ENCODE measurements around the gene EBF3.

Gene EBF3

DNA sequence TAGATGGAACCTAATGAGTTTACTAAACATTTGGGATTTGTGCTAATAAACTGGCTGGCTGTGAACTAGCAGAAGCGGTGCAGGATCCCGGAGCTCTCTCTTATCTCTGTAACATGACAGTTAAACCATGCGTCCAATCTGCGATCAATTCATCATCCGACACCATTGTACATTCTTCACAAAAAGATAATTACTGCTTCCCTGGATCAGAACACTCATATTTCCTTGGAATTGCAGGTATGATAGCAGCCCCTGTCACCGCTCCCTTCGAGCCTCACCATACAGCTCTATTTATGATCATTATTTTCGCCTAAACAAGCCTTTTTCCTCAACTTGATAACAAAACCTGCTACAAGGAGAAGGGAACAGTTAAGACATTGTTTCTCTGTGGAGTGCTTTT lies 18.5 kb downstream of the EBF3 start:
- in situ Hi-C loops (cut with MboI; ENCODE audit: low sequenced_read_pairs) = no loop called here

DNA sequence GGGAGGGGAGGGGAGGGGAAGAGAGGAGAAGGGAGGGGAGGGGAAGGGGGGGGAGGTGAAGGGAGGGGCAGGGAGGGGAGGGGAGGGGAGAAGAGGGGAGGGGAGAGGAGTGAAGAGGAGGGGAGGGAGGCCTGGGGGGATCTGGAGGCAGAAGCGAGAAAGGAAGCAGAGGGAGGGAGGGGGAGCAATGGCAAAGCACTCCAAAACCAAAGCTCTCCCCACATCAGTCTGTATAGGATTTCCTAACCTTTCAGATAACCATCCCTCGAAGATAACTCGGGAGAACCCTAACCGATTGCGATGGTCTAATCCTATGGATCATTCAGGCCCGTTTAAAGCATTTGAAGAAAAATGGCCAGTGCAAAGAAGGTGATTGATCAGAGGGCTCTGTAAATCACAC lies 19.0 kb downstream of the EBF3 start:
- in situ Hi-C loops (cut with MboI; ENCODE audit: low sequenced_read_pairs) = no loop called here

DNA sequence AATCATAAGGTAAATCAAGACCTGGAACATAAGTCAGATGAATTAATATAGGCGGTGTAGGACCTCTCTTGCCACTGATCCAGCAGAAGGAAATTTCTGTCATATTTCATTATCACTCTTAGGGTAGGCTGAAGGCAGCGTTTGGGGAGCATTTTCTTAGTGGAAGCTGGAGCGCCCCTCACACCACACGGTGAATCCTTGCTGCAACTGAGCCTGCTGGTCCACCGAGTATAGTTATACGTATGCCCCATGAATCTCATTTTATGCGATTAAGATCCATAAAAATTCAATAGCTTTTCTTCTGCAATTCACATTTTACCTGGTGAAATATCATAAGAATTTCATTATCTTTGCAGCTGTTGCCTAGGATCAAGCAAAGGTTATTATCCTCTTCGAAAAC lies 19.6 kb downstream of the EBF3 start:
- in situ Hi-C loops (cut with MboI; ENCODE audit: low sequenced_read_pairs) = no loop called here

DNA sequence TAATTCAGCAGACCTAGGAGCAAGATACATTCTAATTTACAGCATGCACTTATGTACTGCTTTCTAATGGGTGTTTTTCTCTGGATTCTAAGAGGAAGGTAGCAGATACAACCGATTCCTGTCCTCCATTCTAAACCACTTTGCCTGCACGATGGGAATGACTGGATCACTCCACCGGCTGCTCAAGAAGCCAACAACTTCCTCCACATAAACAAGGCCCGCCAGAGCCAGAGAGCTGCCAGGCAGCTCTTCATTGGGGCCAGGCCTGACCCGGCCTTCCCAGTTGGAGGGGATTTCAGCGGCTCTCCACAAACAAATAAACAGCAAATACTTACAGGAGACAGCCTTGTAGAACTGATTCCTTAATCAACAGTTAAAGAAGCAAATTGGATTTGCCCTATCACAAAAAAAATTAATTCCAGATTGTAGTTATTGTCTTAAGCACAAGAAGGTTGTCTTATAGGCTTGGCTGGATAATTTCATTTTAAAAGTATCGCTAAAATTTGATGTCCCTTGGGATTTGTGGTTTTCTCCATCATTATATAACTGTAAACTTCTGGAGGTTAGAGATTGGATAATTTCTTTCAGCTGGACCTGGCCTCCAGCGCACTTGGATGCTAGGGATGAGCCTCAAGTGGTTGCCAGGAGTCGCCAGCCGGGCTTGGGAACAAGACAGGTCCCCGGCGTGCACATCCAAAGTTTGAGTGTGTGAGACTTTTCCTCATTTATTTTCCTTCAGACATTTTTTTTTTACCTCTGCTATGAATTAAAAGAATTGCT lies 20.9 kb downstream of the EBF3 start:
- in situ Hi-C loops (cut with MboI; ENCODE audit: low sequenced_read_pairs) = no loop called here

DNA sequence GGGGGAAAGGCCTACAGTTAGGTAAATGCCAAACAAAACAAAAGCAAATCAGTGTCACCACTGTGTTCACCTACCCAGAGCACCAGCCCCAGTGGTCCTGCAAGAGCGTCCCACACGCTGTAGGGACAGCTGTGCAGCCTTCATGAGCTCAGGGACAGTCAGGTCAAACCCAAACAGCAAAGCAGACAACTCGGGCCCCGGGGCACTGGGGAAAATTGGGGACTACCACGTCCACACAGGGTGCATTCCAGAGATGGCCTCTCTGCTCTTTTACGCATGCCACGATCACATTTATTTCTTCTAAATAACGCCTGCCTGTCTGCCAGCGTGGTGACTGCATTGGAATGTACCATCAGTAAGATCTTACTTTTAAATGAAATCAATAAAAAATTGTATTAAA lies 21.7 kb downstream of the EBF3 start:
- in situ Hi-C loops (cut with MboI; ENCODE audit: low sequenced_read_pairs) = no loop called here

DNA sequence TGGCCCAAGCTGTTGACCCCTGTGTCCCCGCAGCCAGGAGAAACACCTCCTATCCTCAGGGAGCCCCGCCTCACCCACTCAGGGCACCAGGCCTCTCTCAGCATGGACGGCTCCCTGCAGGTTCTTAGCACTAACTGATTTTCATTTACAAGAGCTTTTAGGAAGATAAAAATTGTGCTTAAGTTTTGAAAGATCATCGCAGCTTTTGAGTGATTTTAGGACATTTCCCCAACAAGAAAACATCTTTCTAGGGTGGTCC lies 22.1 kb downstream of the EBF3 start:
- in situ Hi-C loops (cut with MboI; ENCODE audit: low sequenced_read_pairs) = no loop called here

DNA sequence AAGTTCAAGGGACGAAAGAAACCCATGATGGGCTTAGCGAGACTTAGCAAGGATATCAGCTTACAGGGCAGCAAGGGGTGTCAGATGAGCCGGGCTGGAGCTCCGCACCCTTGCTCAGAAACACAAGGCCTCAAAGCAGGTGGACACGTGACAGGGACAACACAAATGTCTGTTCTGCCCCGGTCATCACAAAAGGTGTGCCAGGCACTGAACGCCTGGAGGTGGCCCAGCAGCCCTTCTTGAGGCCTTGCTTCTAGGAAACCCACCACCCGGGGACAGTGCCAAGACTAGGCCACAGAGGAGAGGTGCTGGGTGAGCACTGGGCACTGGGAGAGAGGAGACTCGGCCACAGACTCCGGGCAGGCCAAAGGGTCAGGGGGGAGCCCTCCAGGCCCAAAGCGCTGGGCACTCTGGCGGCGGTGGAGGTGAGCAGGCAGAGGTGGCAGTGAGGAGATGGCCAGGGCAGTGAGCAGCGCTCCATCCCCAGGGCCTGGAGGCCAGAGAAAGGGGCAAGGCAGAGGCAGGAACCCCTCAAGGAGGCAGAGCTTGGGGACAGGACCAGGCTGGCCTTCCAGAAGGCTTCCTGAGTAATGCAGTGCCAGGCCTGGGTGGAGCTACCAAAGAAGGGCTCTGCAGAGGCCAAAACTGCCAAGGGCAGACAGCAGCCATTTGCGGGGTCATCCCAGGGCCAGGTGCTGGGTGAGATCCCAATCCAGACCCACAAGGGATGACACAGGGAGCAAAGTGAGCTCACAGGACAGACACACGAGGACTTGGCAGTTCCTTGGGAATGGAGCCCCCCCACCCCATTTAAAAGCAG lies 22.7 kb downstream of the EBF3 start:
- in situ Hi-C loops (cut with MboI; ENCODE audit: low sequenced_read_pairs) = no loop called here

DNA sequence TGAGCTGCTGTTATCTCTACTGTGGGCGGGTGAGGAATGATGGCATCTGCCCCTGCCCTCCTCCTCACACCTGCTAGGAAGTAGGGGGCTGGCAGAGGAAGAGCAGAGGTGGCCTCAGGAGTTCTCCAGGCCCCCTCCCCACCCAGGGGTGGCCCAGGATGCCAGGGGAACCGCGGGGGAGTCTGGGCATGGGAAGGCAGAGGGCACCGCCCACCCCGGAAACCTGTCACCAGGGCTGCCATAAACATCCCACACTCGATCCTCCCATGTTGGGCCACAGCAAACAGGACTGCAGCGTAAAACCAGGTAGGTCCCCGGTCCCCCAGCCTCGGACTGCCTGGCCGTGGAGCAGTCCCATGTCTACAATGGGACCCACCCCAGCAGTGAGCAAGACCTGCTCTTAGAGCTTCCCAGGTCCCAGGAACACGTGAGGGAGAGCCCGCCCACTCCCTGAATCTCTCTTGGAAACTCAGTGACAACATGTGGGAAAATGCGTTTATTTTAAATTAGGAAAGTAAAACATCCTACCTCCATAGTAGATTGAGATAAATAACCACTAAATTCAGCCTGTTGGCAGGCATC lies 23.4 kb downstream of the EBF3 start:
- in situ Hi-C loops (cut with MboI; ENCODE audit: low sequenced_read_pairs) = no loop called here

DNA sequence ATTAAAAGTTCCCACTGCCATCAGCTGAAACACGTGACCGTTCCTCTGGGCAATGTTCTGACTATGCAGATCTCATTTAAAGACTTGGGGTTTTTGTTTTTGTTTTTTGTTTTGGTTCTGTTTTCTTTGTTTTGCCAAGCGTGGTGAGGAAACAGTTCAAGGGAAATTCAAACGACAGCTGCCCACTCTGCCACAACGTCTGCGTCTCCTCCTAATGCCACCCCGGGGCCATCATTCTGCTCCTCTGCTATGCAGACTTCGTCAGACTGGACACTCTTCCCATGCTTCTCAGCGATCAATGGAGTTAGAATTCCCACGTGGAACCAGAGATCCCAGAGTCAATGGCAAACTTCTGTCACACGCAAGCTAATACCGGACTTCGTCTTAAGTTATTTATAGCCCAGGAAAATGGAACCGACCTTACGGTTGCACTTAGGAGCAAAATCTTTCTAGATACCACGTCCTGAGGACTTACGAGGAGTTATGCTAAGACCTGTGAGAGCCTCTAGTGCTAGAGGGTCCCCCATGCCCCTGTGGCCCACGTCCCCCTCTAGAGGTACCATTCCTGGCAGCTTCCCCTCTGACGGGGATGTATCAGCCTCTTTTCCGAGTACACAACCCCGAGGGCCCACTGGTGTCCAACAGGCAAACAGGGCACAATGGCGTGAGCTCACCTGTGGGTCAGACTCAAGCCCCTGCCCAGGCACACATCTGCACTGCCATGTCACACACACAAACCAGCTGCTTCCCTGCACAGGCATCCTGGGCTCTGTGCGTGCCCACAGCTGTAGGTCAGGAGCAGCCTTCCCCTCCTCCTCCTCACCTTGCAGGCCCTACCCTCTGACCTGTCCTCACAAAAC lies 24.4 kb downstream of the EBF3 start:
- in situ Hi-C loops (cut with MboI; ENCODE audit: low sequenced_read_pairs) = no loop called here

DNA sequence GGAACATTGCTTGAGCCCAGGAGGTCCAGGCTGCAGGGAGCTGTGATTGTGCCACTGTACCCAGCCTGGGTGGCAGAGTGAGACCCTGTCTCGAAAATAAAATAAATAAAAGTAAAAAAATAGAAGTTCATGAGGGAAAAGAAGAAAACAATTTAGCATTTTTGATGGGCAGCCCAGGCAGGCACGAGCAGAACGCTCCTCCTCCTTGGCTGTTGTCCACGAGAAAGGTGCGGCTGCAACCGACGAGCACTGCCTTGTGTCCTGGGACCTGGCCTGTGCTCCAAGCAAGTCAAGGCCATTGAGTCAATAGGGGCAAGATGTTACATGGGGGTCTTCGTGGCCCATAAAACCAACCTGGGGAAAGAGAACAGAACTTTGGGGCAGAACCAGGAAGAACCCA lies 25.6 kb downstream of the EBF3 start:
- in situ Hi-C loops (cut with MboI; ENCODE audit: low sequenced_read_pairs) = no loop called here

DNA sequence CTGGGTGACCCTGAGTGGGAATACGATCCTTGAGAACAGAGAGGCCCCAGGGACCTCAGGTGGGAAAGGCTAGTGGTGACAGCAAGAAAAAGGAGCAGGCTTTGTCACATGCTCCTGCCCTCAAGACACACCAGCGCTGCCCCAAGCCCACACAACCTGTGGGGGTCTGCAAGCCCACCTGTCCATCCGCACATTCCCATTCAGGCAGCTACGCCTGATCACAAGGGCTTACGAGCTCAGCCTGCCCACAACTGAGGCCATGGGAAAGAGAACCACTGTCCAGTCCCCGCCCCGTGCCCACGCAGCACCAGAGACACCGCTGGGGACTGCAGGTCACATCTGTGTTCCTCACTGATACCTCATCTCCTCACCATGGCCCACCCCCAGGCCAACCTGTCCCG lies 26.7 kb downstream of the EBF3 start:
- in situ Hi-C loops (cut with MboI; ENCODE audit: low sequenced_read_pairs) = no loop called here

DNA sequence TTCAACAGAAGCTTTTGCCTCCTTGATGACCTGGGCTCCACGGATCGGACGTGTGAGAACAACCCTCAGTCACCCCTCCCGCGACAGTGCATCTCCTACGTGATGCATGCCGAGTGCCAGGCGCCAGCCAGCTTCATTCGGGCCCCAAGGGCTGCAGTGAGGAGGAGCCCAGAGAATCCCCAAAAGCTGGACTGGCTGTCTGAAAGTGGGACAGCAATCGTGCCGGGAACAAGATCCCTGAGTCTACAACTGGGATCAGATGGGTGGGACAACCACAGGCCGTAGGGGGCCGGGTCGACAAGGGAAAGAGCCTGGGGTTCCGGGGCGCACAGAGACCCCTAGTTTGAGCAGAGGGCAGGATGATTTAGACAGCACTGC lies 27.2 kb downstream of the EBF3 start:
- in situ Hi-C loops (cut with MboI; ENCODE audit: low sequenced_read_pairs) = no loop called here

DNA sequence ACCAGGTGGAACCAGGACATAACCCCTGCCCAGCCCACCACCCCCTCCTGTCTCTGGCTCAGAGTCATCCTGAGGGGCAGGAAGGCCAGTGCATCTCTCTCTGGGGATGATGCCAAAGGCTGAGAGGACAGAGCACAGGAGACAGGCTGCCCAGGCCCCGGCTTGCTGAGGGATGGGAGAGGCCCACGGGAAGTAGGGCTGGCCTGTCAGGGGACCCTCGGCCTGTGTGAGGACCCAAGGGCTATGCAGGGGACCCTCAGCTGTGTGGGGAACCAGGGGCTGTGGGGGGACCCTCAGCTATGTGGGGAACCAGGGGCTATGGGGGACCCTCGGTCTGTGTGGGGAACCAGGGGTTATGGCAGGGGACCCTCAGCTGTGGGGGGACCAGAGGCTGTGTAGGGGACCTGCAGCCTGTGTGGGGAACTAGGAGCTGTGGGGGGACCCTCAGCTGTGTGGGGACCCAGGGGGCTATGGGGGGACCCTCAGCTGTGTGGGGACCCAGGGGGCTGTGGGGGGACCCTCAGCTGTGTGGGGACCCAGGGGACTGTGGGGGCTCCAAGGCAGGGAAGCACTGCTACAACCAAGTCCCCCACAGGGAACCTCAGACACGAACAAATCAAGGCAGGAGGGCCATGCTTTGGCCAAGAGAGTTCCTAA lies 27.7 kb downstream of the EBF3 start:
- in situ Hi-C loops (cut with MboI; ENCODE audit: low sequenced_read_pairs) = no loop called here

DNA sequence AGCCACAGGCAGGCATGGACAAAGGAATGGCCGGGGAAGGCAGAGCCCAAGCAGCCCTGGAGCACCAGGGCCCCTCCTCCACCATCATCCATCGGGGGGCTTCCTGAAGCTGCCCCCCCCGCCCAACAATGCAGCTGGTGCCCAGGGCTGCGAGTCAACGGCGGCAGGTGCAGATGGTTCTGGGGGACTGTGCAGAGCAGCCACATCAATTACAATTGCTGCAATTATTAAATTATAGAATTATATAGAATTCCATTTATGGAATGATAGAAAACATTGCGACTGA lies 28.3 kb downstream of the EBF3 start:
- in situ Hi-C loops (cut with MboI; ENCODE audit: low sequenced_read_pairs) = no loop called here

DNA sequence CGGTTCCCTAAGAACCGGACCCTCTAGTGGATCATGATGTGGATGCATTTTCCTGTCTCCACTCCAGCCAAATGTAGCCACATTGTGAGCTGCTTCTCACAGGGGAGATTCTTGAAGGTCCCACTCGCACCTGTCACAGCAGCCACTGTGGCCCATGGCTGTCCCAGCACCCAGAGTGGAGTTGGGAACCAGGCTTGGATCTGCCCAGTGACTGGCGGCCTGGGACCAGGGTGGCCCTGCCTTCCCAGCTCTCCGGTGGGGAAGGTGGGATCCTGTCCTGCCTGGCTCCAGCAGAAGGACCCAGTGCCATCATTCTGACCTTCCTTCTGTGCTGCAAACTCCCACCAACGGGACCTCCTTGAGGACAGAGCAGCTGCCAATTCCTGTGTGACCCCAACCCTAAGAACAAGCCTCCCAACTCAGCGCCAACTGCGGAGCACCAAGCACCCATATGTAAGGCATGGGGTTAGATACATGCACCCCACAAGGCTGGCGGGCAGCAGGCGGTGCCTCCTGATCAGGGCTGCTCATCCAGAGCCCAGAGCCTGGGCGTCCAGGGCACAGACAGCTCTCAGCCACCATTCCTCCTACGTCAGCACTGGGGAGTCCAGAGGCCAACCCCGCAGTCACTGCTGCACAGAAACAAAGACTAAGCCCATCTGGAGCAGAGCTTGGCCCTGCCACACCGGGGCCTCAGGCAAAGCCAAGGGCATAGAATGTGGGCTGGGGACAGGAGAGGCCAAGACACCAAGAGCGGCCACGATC lies 28.8 kb downstream of the EBF3 start:
- in situ Hi-C loops (cut with MboI; ENCODE audit: low sequenced_read_pairs) = no loop called here

DNA sequence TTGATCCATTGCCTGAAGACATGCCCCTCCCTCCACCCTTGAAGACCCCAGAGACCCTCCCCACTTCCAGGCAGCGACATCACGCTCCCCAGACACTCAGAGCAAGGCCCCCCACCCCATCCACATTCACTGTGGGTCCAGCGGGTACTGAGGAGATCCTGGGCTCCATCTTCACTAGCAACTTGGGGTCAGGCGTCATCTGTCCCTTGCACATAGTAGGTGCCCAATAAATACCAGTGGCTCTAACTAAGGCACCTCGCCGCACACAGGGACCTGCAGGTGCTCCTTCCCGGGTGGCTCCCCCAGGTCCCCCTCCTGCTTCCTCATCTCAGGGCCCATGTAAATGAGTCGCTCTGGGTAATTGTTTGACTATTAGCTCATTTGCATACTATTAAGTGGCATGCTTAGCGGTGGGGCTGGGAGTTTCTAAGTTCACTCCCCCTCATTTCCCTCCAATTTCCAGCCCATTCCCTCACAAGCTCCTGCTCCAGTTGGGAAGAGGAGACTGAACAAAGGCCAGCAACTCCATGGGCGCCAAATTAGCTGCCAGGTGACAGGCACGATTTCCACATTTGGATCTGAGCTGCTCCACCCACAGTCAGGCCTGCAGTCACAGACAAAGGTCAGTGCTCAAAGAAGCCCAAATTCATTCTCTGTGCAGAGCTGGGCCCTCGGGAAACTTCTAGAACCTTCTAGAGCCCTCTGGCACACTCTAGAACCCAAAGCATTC lies 29.7 kb downstream of the EBF3 start:
- in situ Hi-C loops (cut with MboI; ENCODE audit: low sequenced_read_pairs) = no loop called here

DNA sequence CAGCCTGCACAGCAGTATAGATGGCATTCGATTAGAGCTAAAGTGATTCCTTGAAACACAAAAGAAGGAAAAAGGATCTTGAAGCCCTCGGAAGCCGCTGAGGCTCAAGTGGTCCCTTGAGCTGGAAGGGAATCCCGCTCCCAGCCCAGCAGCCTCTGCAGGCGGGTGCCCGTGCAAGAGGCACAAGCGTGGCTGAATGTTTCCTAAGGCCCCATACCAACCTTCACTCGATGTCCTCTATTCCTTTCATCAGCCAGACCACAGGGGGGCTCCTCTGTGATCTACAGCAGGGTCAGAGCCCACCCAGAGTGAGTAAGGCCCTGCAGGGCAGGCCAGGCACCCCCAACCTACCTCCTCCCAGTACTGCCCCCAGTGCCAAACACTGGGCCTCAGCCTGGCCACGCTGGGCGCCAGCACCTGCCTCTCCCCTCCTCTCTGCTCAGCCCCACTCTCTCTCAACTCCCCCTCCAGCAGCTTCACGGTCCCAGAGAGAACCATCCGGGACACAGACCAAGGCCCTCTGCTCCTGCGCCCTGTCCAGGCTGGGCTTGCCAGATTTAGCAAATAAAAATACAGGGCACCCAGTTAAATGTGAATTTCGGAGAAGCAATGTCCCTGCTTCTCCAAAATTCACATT lies 30.5 kb downstream of the EBF3 start:
- in situ Hi-C loops (cut with MboI; ENCODE audit: low sequenced_read_pairs) = no loop called here

DNA sequence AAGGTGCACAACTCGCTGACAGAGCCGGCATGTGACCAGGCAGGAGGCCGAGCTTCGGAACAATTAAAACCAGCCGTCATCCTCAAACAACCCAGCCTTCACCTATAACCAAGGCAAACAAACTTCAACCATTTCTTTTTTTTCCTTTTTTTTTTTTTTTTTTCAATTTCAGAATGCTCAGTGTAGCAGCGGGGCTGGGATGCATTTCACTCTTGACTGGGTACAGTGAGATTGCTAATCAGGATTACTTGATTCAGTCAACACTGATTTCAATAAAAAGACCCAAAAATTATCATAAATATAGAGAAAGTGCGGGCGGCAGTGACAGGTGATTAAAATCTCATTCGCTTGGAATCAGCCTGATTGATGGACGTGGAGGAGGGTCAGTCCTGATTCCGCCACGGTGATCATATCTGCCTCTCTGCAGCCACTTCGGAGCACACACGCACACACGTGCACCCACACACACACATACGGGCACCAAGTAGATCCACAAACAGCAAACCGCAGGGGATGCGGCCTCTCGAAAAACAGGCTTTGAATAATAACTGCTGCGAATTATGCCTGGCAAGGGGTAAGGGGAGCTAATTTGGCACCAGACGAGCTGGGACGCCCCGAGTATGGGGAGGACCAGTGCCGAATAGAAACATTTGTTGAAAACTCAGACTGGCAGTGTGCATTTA lies 31.2 kb downstream of the EBF3 start:
- in situ Hi-C loops (cut with MboI; ENCODE audit: low sequenced_read_pairs) = no loop called here

DNA sequence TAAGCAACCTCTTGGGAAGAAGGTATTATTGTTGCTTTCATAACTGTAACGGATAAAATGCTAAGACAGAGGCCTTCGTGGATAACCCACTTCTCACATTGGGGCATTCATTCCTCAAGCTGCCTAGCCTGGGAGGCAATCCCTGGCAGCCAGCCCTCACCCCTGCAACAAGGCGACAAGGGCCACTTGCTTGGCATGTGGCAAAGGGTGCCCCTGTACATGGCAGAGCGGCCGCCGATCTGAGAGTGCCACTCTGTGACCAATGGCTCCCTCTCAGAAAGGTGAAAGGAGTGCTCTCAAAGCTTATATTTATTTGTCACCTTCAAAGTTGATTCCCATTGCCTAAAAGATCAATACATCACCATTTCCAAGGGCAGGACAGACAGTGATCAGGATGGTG lies 31.9 kb downstream of the EBF3 start:
- in situ Hi-C loops (cut with MboI; ENCODE audit: low sequenced_read_pairs) = no loop called here
